Pancreas (tissue), 10 donors: ENCODE results near the gene ELOVL1. TPM values are rescaled to one million over a fixed set of nuclear protein-coding genes. Genes with fewer than 3 reads are reported as not detected.

ENCODE experiments used
- ATAC-seq, 4 donors: fragments of 200-7000 bp; cut with Tn5 transposase; one replicate each; pipeline versions ENCODE4 v1.8.0 to v1.9.1; 2020; ENCODE audit warnings: mild to moderate bottlenecking in 4 of 4, moderate library complexity in 4 of 4
- DNase-seq, 6 donors: peaks; one replicate each; pipeline ENCODE4 v3.0.0-alpha.2; 2020
- FAIRE-seq: peaks from 2 replicates; lab custom pipeline; 2012; peaks lifted over from hg19 to GRCh38; lab: Jason Lieb, UNC
- H3K27ac ChIP-seq, 4 donors: fragments of 200-600 bp; sonication (generic); 1 replicate in 3 of 4; 2 replicates in 1 of 4; pipeline versions ENCODE4 v1.5.0 to v1.8.0; 2020
- H3K27me3 ChIP-seq, 4 donors: fragments of 200-600 bp; one replicate each; pipeline ENCODE4 v1.8.0; 2021
- H3K36me3 ChIP-seq, 3 donors: fragments of 200-600 bp; sonication (generic) in 1 of 3; one replicate each; pipeline versions ENCODE4 v1.5.0 to v1.8.0; 2020 to 2021
- H3K4me1 ChIP-seq, 3 donors: fragments of 200-600 bp; one replicate each; pipeline ENCODE4 v1.8.0; 2021
- H3K4me3 ChIP-seq, 4 donors: fragments of 200-600 bp; sonication (generic) in 2 of 4; one replicate each; pipeline versions ENCODE4 v1.5.0 to v1.8.0; 2020 to 2021
- H3K9me3 ChIP-seq, 4 donors: fragments of 200-600 bp; one replicate each; pipeline ENCODE4 v1.8.0; 2021
- WGBS, 2 donors: extraction: QIAGEN DNeasy Blood & Tissue Kit; methylation state at CpG; one replicate each; pipeline ENCODE4 v1.1.7; 2013; 5-methylcytosine and 5-hydroxymethylcytosine counted together
- intact Hi-C, 3 donors: fragments of 100-400 bp; cut with DNase I; formaldehyde crosslinking; loops; one replicate each; pipeline versions ENCODE4 v1.11.1 to v1.14.2; 2022
- polyA plus RNA-seq, 2 donors: library from polyadenylated mRNA; stranded (reverse); fragments of 200-250 nt; gene quantifications; one replicate each; pipeline ENCODE4 v1.2.3, GENCODE V29; 2013
- total RNA-seq, 6 donors: library from RNA; stranded (reverse); fragmentation: NEBNext Ultra II Directional in 4 of 6; extraction: Animal tissue kit (Norgen Biotek cat#: 25700) in 4 of 6; gene quantifications; one replicate each; pipeline versions ENCODE4 v1.2.1 to v1.2.4, GENCODE V29; 2021 to 2023
- TF ChIP-seq, protein P1 (sequence below), 4 donors: fragments of 200-600 bp; sonication (generic) in 3 of 4; IDR thresholded peaks; one replicate each; pipeline versions ENCODE4 v1.5.0 to v1.8.0; 2021; ENCODE audit warnings: antibody characterized with exemption in 4 of 4
- donor health status: healthy with polysubstance abuse.
- donor health status: DM: no; HTN: no; CAD: no; lungs with moderate emphysema.
- donor health status: DM: no; HTN: no; CAD: no.
- donor health status: control.
- donor health status: control.
- donor health status: Bipolar disorder and iron deficiency.
- donor health status: DM: yes; HTN: yes; CAD: no.
- donor health status: DM: no; HTN: no; CAD: no.
- donor health status: DM: no; HTN: no; CAD: no.
- donor health status: DM: yes; HTN: yes; CAD: no.

ELOVL1 gene
- total and polyA plus RNA-seq, 8 donors, result 22.8 to 44.9 (median 31.6) TPM

DNA sequence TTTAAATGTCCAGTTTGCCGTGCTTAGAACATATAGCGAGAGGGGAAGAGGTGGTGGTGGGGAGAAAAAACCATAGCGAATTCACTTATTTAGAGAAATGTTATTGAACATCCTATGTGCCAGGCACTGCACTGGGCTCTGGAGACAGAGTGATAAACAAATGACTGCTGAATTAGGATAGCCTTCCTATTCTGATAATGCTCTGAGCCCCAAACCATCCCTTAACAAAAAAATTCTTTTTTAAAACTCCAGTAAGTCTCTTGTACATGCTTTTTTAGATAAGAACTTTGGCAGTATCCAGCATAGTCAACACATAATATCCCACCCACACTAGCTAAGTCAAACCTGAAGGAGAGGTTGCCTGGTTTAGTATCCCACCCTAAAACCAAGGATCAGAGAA, 30.4 kb upstream of the ELOVL1 start:
- H3K4me3 ChIP-seq, result no peak overlapping the region
- intact Hi-C loops, result no loop called here
- no peaks in the 10 kb centered on the region for H3K9me3 ChIP-seq
- H3K27ac ChIP-seq, result no peak overlapping the region
- WGBS, 2 donors, result 97 to 100% methylated on average over 3 of the region's 3 CpGs
- H3K36me3 ChIP-seq, result no peaks in the 10 kb centered on the region
- FAIRE-seq (no peak), DNase-seq (no peak), ATAC-seq (no peak)
- no peaks in the 10 kb centered on the region for H3K4me1 ChIP-seq
- TF ChIP-seq, protein P1, sequence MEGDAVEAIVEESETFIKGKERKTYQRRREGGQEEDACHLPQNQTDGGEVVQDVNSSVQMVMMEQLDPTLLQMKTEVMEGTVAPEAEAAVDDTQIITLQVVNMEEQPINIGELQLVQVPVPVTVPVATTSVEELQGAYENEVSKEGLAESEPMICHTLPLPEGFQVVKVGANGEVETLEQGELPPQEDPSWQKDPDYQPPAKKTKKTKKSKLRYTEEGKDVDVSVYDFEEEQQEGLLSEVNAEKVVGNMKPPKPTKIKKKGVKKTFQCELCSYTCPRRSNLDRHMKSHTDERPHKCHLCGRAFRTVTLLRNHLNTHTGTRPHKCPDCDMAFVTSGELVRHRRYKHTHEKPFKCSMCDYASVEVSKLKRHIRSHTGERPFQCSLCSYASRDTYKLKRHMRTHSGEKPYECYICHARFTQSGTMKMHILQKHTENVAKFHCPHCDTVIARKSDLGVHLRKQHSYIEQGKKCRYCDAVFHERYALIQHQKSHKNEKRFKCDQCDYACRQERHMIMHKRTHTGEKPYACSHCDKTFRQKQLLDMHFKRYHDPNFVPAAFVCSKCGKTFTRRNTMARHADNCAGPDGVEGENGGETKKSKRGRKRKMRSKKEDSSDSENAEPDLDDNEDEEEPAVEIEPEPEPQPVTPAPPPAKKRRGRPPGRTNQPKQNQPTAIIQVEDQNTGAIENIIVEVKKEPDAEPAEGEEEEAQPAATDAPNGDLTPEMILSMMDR (IDR thresholded peaks at IDR 0.05), result no peak
- H3K27me3 ChIP-seq, result no peaks in the 10 kb centered on the region

DNA sequence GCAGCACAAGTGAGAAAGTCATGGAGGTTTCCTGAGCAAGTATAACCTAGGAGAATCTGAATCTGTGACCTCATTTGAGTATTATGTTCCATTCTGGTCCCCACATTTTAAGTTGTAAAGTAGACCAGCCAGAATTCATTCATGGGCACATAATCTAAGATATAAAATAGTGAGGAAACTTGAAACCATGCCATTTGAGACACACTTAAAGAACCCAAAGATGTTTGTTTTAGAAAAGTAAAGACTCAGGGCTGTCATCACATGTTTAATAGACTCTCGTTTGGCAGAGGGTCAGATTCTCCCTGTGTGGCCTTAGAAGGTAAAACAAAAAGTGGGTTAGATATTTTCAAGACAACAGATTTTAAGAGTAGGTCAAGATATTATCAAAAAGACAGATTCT, 28.2 kb upstream of the ELOVL1 start:
- H3K27me3 ChIP-seq, result no peaks in the 10 kb centered on the region
- no peak overlapping the region for H3K27ac ChIP-seq
- intact Hi-C loops, result no loop called here
- no peaks in the 10 kb centered on the region for H3K9me3 ChIP-seq
- DNase-seq, result no peak
- FAIRE-seq, result no peak
- ATAC-seq, result no peak
- H3K4me1 ChIP-seq, result peaks cover under 1 to 5% (median 2%) of the 10 kb centered on the region in 3 donors
- WGBS, 2 donors, result 36 to 72% methylated on average over 1 of the region's 1 CpG
- no peak overlapping the region for H3K4me3 ChIP-seq
- H3K36me3 ChIP-seq, result no peaks in the 10 kb centered on the region
- TF ChIP-seq, protein P1 (IDR thresholded peaks at IDR 0.05), result no peak

DNA sequence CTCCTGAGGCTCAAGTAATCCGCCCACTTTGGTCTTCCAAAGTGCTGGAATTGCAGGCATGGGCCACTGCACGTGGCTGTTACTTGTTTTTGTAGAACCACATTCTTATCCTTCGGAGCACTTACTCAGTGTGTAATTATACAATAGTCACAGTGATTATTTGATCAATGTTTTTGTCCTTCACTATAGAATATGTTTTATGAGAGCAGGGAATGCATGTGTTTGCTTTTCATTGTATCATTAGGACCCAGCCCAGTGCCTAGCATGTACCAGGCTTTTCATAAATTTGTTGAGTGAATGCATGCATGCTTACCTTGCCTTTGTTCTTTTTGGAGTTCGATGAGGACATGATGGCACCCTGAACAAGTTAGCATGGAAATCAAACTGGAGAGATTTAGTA, 27.7 kb upstream of the ELOVL1 start:
- 81 to 85% methylated on average over 4 of the region's 4 CpGs for WGBS, 2 donors
- intact Hi-C loops, result no loop called here
- Histone ChIP-seq H3K27me3 (no peaks in the 10 kb centered on the region), H3K9me3 (no peaks in the 10 kb centered on the region), H3K4me1 (peaks cover 6 to 9% (median 8%) of the 10 kb centered on the region in 3 donors), H3K27ac (no peak overlapping the region), H3K36me3 (no peaks in the 10 kb centered on the region), H3K4me3 (no peak overlapping the region)
- FAIRE-seq, result no peak
- no peak for ATAC-seq
- TF ChIP-seq, protein P1 (IDR thresholded peaks at IDR 0.05), result no peak
- DNase-seq, result no peak

DNA sequence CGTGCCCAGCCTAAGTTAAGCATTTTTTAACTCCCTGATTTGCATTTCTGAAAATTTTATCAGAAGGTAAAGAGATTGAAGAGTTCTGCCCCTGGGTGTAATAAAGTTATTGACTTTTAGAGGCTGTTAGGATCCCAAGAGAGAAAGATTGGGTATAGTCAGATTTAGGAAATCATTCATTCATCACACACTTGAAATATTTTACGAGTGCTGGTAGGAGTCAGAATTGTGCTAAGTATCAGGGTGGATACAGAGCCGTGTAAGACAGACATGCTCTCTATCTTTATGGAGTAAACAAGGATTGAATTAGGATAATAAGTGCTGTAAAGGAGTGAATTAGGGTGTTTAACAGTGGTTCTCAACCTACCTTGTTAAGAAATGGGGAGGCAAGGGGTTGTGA, 24.9 kb upstream of the ELOVL1 start:
- DNase-seq (no peak), FAIRE-seq (no peak), ATAC-seq (no peak)
- 49 to 63% methylated on average over 3 of the region's 3 CpGs for WGBS, 2 donors
- H3K9me3 ChIP-seq, result no peaks in the 10 kb centered on the region
- H3K4me1 ChIP-seq, result peaks cover 8 to 24% (median 18%) of the 10 kb centered on the region in 3 donors
- no peaks in the 10 kb centered on the region for H3K27me3 ChIP-seq
- TF ChIP-seq, protein P1 (IDR thresholded peaks at IDR 0.05), result no peak
- H3K36me3 ChIP-seq, result no peaks in the 10 kb centered on the region
- intact Hi-C loops, result no loop called here
- no peak overlapping the region for H3K27ac ChIP-seq
- H3K4me3 ChIP-seq, result no peak overlapping the region
